ENCODE measurements around the gene FBXL19. TPM values are rescaled to one million over a fixed set of nuclear protein-coding genes. Genes with fewer than 3 reads are reported as not detected.
A peak's percentile ranks its signal among the peaks of the same experiment; 100 is the strongest.

Gene FBXL19
- polyA plus RNA-seq, 1 donor from 2014 or later: 99.6 TPM

DNA sequence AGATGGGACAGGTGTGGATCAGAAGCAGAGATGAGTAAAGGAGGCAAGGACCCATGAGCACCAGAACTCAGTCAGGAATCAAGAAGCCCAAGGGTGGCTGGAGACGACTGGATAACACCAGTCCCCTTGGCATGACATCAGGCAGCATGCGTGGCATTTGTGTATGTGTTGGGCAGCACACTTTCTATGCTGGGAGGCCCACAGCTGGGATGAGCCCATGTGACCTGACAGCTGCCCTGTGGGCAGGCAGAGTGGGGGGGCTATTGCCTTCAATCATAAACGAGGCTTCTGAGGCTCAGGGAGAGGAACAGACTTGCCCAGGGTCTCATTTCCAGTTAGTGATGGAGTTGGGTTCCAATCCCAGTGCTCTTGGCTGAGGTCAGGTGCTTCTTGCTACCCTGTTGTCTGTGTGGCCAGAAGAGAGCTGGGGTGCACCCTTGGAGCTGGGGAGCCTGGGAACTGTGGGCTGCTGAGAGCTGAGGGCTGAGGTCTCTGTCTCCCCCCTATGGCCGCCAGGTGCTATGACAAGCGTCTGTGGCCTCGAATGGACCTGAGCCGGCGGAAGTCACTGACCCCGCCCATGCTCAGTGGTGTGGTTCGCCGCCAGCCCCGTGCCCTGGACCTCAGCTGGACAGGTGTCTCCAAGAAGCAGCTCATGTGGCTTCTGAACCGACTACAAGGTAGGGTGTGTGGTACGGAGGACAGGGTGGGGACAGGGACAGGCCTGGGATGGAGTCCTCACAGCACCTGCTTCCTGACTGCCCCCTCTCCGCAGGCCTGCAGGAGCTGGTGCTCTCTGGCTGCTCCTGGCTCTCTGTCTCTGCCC lies 18.4 kb downstream of the FBXL19 start:
- Histone ChIP-seq H4K20me1 (ENCODE audit: insufficient read depth) (no peaks in the 10 kb centered on the region), H3K27ac (ENCODE audit: low read length) (no peak overlapping the region), H3K4me3 (ENCODE audit: low read length) (no peak overlapping the region), H3K4me2 (ENCODE audit: low read length) (no peak overlapping the region), H3K9me2 (ENCODE audit: insufficient read depth, low read length) (no peaks in the 10 kb centered on the region), H3K9ac (ENCODE audit: low read length) (no peak overlapping the region), H3K9me3 (ENCODE audit: low read length) (no peaks in the 10 kb centered on the region), H3F3A (ENCODE audit: insufficient read depth, low read length, poor library complexity, severe bottlenecking) (no peaks in the 10 kb centered on the region), H2AFZ (ENCODE audit: low read depth, low read length) (no peak overlapping the region), H3K27me3 (ENCODE audit: insufficient read depth, low read depth, low read length) (no peaks in the 10 kb centered on the region), H3K79me2 (replicated peaks; ENCODE audit: insufficient read depth, low read length) (peaks cover 7% of the 10 kb centered on the region), H3K36me3 (ENCODE audit: insufficient read depth, low read length) (peaks cover 6% of the 10 kb centered on the region)
- TF ChIP-seq SMC3 (conservative IDR thresholded peaks at IDR 0.05; ENCODE audit: poor library complexity) (peak; percentile 63), TAF1 (IDR thresholded peaks at IDR 0.05; ENCODE audit: low read depth) (no peak), EP300 (conservative IDR thresholded peaks at IDR 0.05; ENCODE audit: poor library complexity, severe bottlenecking) (no peak), MXI1 (conservative IDR thresholded peaks at IDR 0.05; ENCODE audit: poor library complexity, severe bottlenecking) (no peak), POLR2AphosphoS5 (IDR thresholded peaks at IDR 0.05) (no peak), RAD21 (conservative IDR thresholded peaks at IDR 0.05) (peak; percentile 64), CTCF (IDR thresholded peaks at IDR 0.05; ENCODE audit: poor library complexity, severe bottlenecking) (peak; percentile 74), EZH2 (IDR thresholded peaks at IDR 0.05; ENCODE audit: borderline replicate concordance, insufficient read depth, low read length, poor library complexity, severe bottlenecking) (no peak)
- TF ChIP-seq, protein P1, sequence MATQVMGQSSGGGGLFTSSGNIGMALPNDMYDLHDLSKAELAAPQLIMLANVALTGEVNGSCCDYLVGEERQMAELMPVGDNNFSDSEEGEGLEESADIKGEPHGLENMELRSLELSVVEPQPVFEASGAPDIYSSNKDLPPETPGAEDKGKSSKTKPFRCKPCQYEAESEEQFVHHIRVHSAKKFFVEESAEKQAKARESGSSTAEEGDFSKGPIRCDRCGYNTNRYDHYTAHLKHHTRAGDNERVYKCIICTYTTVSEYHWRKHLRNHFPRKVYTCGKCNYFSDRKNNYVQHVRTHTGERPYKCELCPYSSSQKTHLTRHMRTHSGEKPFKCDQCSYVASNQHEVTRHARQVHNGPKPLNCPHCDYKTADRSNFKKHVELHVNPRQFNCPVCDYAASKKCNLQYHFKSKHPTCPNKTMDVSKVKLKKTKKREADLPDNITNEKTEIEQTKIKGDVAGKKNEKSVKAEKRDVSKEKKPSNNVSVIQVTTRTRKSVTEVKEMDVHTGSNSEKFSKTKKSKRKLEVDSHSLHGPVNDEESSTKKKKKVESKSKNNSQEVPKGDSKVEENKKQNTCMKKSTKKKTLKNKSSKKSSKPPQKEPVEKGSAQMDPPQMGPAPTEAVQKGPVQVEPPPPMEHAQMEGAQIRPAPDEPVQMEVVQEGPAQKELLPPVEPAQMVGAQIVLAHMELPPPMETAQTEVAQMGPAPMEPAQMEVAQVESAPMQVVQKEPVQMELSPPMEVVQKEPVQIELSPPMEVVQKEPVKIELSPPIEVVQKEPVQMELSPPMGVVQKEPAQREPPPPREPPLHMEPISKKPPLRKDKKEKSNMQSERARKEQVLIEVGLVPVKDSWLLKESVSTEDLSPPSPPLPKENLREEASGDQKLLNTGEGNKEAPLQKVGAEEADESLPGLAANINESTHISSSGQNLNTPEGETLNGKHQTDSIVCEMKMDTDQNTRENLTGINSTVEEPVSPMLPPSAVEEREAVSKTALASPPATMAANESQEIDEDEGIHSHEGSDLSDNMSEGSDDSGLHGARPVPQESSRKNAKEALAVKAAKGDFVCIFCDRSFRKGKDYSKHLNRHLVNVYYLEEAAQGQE (IDR thresholded peaks at IDR 0.05; ENCODE audit: borderline replicate concordance): no peak

DNA sequence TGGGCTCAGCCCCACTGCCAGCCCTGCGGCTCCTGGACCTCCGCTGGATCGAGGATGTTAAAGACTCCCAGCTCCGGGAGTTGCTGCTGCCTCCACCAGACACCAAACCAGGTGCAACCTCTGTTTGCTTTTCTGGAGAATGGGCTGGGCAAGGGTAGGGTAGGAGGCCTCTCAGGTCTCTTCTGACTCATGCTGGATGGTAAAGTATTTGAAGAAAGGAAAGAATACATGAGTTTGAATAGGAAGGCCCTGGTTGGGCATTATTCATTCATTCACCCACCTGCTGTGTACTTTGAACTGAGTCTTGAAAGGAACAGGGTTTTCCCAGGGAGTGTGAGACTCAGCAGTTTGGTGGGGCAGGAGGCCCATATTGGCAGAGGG lies 19.0 kb downstream of the FBXL19 start:
- peaks cover 6% of the 10 kb centered on the region for H3K36me3 ChIP-seq (ENCODE audit: insufficient read depth, low read length)
- H3K4me2 ChIP-seq (ENCODE audit: low read length): no peak overlapping the region
- H3K27ac ChIP-seq (ENCODE audit: low read length): no peak overlapping the region
- no peaks in the 10 kb centered on the region for H4K20me1 ChIP-seq (ENCODE audit: insufficient read depth)
- no peak overlapping the region for H2AFZ ChIP-seq (ENCODE audit: low read depth, low read length)
- H3F3A ChIP-seq (ENCODE audit: insufficient read depth, low read length, poor library complexity, severe bottlenecking): no peaks in the 10 kb centered on the region
- H3K4me3 ChIP-seq (ENCODE audit: low read length): no peak overlapping the region
- no peaks in the 10 kb centered on the region for H3K9me2 ChIP-seq (ENCODE audit: insufficient read depth, low read length)
- TF ChIP-seq RAD21 (conservative IDR thresholded peaks at IDR 0.05) (no peak), EZH2 (IDR thresholded peaks at IDR 0.05; ENCODE audit: borderline replicate concordance, insufficient read depth, low read length, poor library complexity, severe bottlenecking) (no peak), TAF1 (IDR thresholded peaks at IDR 0.05; ENCODE audit: low read depth) (no peak), POLR2AphosphoS5 (IDR thresholded peaks at IDR 0.05) (no peak), CTCF (IDR thresholded peaks at IDR 0.05; ENCODE audit: poor library complexity, severe bottlenecking) (no peak)
- TF ChIP-seq, protein P1 (IDR thresholded peaks at IDR 0.05; ENCODE audit: borderline replicate concordance): no peak
- no peaks in the 10 kb centered on the region for H3K27me3 ChIP-seq (ENCODE audit: insufficient read depth, low read depth, low read length)
- no peaks in the 10 kb centered on the region for H3K9me3 ChIP-seq (ENCODE audit: low read length)
- H3K9ac ChIP-seq (ENCODE audit: low read length): no peak overlapping the region
- peaks cover 7% of the 10 kb centered on the region for H3K79me2 ChIP-seq (replicated peaks; ENCODE audit: insufficient read depth, low read length)

All from neural cell (in vitro differentiated cells).